Vagina (tissue), 2 donors: ENCODE results near the gene TIAM2. TPM values are rescaled to one million over a fixed set of nuclear protein-coding genes. Genes with fewer than 3 reads are reported as not detected.
A peak's percentile ranks its signal among the peaks of the same experiment; 100 is the strongest.

Experiments
- DNase-seq, 2 donors: peaks; one replicate each; pipeline ENCODE4 v3.0.0-alpha.2; 2017; ENCODE audit errors: extremely low spot score in 2 of 2
- H3K27ac ChIP-seq: fragments of 200-600 bp; sonication (generic); one replicate; pipeline ENCODE4 v1.5.1; 2019
- H3K27me3 ChIP-seq: fragments of 200-600 bp; sonication (generic); one replicate; pipeline ENCODE4 v1.5.1; 2019
- H3K36me3 ChIP-seq, 2 donors: fragments of 200-600 bp; sonication (generic); one replicate each; pipeline ENCODE4 v1.5.1; 2017 to 2019
- H3K4me1 ChIP-seq: fragments of 200-600 bp; sonication (generic); one replicate; pipeline ENCODE4 v1.5.1; 2019
- H3K4me3 ChIP-seq, 2 donors: fragments of 200-600 bp; sonication (generic); 1 replicate in 1 of 2; 2 replicates in 1 of 2; pipeline ENCODE4 v1.5.1; 2016 to 2019
- H3K9me3 ChIP-seq: fragments of 200-600 bp; sonication (generic); one replicate; pipeline ENCODE4 v1.5.1; 2019
- POLR2A ChIP-seq, 2 donors: fragments of 450-650 bp; IDR thresholded peaks; one replicate each; pipeline ENCODE4 v1.6.1; 2017; ENCODE audit warnings: antibody characterized with exemption in 2 of 2, mild to moderate bottlenecking in 2 of 2, moderate library complexity in 2 of 2
- POLR2AphosphoS5 ChIP-seq, 2 donors: sonication (generic); formaldehyde crosslinking; IDR thresholded peaks; one replicate each; pipeline ENCODE4 v1.9.0; 2017; ENCODE audit warnings: antibody characterized with exemption in 2 of 2, mild to moderate bottlenecking in 2 of 2, low read depth in 1 of 2; ENCODE audit not compliant: insufficient read depth in 1 of 2
- intact Hi-C: fragments of 100-400 bp; cut with DNase I; formaldehyde crosslinking; loops from one replicate; pipeline ENCODE4 v1.15.1; 2023
- total RNA-seq: library from RNA; depleted of rRNA; stranded (reverse); fragments of >200 nt; gene quantifications from one replicate; pipeline ENCODE4 v1.2.3, GENCODE V29; 2016
- TF ChIP-seq, protein P1 (sequence below), 3 experiments: fragments of 450-650 bp in 2 of 3; fragments of 200-600 bp in 1 of 3; sonication (generic) in 1 of 3; IDR thresholded peaks; one replicate each; pipeline ENCODE4 v1.5.1; 2017 to 2019; ENCODE audit warnings: antibody characterized with exemption in 3 of 3, mild to moderate bottlenecking in 2 of 3, moderate library complexity in 2 of 3

TIAM2 gene
- total RNA-seq, 1 donor from 2014 or later: 11.5 TPM

DNA sequence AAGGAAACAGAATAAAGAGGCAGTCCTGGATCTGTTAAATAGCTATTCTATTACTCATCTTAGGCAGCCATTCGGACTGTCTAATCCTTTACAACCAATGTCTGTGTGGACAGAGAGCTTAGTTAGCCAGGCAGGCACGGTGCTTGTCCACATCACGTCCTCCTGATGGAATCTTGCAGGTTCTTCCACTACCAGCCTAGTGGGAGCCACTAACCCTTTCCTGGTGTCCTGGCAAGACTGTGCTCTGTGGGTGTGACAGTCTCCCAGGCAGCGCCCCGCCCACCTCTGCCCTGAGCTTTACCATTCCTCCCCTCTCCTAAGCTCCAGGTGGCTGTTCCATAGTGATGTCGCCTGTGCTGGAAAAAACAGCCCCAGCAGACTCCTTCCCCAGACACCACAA is 190.4 kb downstream of the TIAM2 start:
- Histone ChIP-seq H3K27me3 (no peaks in the 10 kb centered on the region), H3K36me3 (no peaks in the 10 kb centered on the region), H3K27ac (no peak overlapping the region), H3K4me1 (peaks cover 38% of the 10 kb centered on the region), H3K9me3 (no peaks in the 10 kb centered on the region), H3K4me3 (no peak overlapping the region)
- TF ChIP-seq, protein P1, sequence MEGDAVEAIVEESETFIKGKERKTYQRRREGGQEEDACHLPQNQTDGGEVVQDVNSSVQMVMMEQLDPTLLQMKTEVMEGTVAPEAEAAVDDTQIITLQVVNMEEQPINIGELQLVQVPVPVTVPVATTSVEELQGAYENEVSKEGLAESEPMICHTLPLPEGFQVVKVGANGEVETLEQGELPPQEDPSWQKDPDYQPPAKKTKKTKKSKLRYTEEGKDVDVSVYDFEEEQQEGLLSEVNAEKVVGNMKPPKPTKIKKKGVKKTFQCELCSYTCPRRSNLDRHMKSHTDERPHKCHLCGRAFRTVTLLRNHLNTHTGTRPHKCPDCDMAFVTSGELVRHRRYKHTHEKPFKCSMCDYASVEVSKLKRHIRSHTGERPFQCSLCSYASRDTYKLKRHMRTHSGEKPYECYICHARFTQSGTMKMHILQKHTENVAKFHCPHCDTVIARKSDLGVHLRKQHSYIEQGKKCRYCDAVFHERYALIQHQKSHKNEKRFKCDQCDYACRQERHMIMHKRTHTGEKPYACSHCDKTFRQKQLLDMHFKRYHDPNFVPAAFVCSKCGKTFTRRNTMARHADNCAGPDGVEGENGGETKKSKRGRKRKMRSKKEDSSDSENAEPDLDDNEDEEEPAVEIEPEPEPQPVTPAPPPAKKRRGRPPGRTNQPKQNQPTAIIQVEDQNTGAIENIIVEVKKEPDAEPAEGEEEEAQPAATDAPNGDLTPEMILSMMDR (IDR thresholded peaks at IDR 0.05): no peak
- no peak for TF ChIP-seq POLR2AphosphoS5 (IDR thresholded peaks at IDR 0.05; ENCODE audit: insufficient read depth in 1 of 2, low read depth in 1 of 2)
- intact Hi-C loops: loop anchor here (10.0 kb wide), 1 partner anchor 251 kb away; no protein-coding TSS in a partner anchor
- no peak for DNase-seq

DNA sequence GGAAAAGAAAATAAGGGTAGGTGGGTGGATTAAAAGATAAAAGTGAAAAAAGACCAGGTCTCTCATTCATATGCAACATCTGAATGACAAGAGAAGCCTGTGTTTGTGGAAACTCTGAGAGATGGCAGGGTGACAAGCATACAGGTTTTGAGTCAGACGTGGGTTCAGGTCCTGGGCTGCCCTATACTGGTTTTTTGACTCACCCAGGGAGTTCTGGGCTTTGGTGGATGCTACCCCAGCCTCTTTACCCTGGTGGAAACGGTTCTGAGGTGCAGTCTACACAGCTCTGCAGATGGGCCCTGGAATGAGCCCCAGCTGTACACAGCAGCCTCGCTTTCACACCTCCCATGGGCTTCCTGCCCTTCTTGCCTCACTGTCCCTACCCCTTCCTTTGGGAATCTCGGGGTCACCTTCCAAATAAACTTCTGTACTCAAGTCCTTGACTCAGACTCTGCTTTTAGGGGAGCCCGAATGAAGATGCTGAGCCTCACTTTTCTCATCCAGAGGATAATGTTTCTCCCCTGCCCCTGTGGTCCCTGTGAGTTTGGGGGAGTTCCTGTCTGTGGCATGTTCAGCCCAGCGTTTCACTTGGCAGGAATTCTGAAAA is 191.0 kb downstream of the TIAM2 start:
- Histone ChIP-seq H3K4me1 (peaks cover 39% of the 10 kb centered on the region), H3K27me3 (no peaks in the 10 kb centered on the region), H3K27ac (no peak overlapping the region), H3K9me3 (no peaks in the 10 kb centered on the region), H3K4me3 (no peak overlapping the region), H3K36me3 (no peaks in the 10 kb centered on the region)
- intact Hi-C loops: loop anchor here (10.0 kb wide), 1 partner anchor 251 kb away; no protein-coding TSS in a partner anchor
- DNase-seq: no peak
- TF ChIP-seq POLR2A (IDR thresholded peaks at IDR 0.05): no peak
- TF ChIP-seq, protein P1 (IDR thresholded peaks at IDR 0.05): no peak
- TF ChIP-seq POLR2AphosphoS5 (IDR thresholded peaks at IDR 0.05; ENCODE audit: insufficient read depth in 1 of 2, low read depth in 1 of 2): no peak

DNA sequence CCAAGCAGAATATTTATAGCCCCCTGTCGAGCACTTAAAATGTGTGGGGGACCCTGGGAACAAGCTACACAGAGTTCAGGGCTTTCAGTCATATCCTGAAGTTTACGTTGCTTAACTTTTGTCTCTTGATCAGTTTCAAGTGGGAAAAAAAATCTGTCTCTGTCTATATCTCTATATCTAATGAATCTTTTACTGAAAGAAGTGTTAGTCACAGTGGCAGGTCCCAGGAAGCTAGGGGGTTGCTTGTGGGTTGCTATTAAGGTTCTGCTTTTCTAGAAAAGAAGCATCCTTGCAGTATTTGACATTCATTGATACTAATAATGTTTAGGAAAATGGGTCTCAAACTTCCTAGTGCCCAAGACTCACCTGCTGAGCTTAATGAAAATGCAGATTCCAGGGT is 192.0 kb downstream of the TIAM2 start:
- no peaks in the 10 kb centered on the region for H3K9me3 ChIP-seq
- no peak for DNase-seq
- no peak overlapping the region for H3K4me3 ChIP-seq
- peaks cover 39% of the 10 kb centered on the region for H3K4me1 ChIP-seq
- TF ChIP-seq POLR2AphosphoS5 (IDR thresholded peaks at IDR 0.05; ENCODE audit: insufficient read depth in 1 of 2, low read depth in 1 of 2): no peak
- TF ChIP-seq, protein P1 (IDR thresholded peaks at IDR 0.05): no peak
- TF ChIP-seq POLR2A (IDR thresholded peaks at IDR 0.05): no peak
- no peaks in the 10 kb centered on the region for H3K27me3 ChIP-seq
- H3K36me3 ChIP-seq: no peaks in the 10 kb centered on the region
- intact Hi-C loops: loop anchor here (10.0 kb wide), 1 partner anchor 252 kb away; no protein-coding TSS in a partner anchor
- no peak overlapping the region for H3K27ac ChIP-seq

DNA sequence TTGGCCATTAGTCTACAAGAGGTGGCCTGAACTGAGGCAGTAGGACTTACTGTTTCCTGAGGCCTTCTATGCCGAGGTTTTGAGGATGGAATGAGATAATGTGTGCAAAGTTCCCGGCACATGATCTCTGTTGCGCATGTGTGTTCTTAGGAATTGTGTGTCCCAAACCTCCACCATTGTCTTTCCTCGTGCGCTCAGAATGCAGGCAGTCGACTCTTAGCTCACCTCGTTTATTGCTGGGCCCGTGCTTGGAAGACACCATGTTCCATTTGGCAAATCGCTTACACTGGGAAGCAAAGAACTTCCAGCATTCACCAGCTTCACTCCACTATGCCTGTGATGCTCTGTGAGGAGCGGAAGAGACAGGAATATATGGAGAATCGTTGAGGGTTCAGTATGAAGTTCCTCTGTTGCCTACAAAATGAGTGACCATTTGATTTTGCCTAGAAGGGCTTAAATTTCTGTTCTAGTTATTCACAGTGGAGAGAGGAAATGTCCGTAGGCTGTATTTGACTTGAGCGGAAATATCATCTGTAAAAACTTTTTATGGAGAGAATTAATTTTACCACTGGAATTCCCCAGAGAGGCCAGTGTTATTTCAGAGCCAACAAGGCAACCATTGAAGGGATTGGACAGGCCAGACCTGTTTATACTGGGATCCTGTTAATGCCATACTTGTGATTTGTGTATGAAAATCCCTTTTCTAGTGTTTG is 193.0 kb downstream of the TIAM2 start:
- intact Hi-C loops: loop anchor here (10.0 kb wide), 1 partner anchor 253 kb away; no protein-coding TSS in a partner anchor
- H3K36me3 ChIP-seq: no peaks in the 10 kb centered on the region
- no peak overlapping the region for H3K4me3 ChIP-seq
- no peaks in the 10 kb centered on the region for H3K27me3 ChIP-seq
- H3K4me1 ChIP-seq: peaks cover 39% of the 10 kb centered on the region
- TF ChIP-seq, protein P1 (IDR thresholded peaks at IDR 0.05): no peak
- no peak for TF ChIP-seq POLR2A (IDR thresholded peaks at IDR 0.05)
- no peak for DNase-seq
- peak overlapping the region; percentile 77 for H3K27ac ChIP-seq
- H3K9me3 ChIP-seq: no peaks in the 10 kb centered on the region
